Mammary epithelial cell (primary cell): Measurements from ENCODE around the gene DPH1.

Experiments used
- CTCF ChIP-seq, 2 donors: IDR thresholded peaks in 1 of 2; conservative IDR thresholded peaks in 1 of 2; 2 replicates each; pipeline ENCODE4 v1.5.1; 2011 to 2012; ENCODE audit warnings: inconsistent platforms in 2 of 2, low read length in 2 of 2, mild to moderate bottlenecking in 2 of 2, control low read depth in 1 of 2, low read depth in 1 of 2; ENCODE audit not compliant: insufficient read depth in 1 of 2; ENCODE audit errors: extremely low read depth in 1 of 2
- EZH2 ChIP-seq: IDR thresholded peaks from 2 replicates; pipeline ENCODE4 v1.6.1; 2012; ENCODE audit warnings: low read length, inconsistent platforms, borderline replicate concordance

- TF ChIP-seq CTCF (conservative IDR thresholded peaks at IDR 0.05 in 1 of 2, IDR thresholded peaks at IDR 0.05 in 1 of 2; ENCODE audit: extremely low read depth in 1 of 2, insufficient read depth in 1 of 2, low read depth in 1 of 2, low read length in 2 of 2) (no peak), EZH2 (no peak)
These were observed 33.1 kb upstream of the DPH1 start for GRCh38 chr17:1996800-1997288.
